ENCODE measurements around the gene RALGAPA1. TPM values are rescaled to one million over a fixed set of nuclear protein-coding genes. Genes with fewer than 3 reads are reported as not detected.

The RALGAPA1 gene
- total RNA-seq, 3 donors from 2014 or later (not counting 1 experiment from before 2014, with no cell fraction given), result 66.5 to 101 (median 90.7) TPM

DNA sequence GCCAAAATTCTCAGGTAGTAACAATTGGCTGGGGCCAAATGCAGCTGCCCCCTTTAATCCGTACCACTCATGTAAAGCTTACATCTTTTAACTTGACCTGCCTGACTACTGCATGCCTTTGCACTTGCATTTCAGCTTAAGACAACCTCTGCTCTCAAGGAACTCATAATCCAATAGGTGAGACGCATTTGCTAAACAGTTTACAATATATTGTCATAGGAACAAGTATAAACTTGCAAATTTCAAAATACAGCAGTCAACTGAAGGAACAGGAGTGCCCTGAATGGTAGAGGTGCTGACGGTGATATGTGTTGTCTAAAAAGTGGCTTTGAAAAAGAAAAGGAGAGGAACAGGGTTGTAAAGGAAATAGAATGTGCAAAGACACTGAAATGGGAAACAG, 13.4 kb upstream of the RALGAPA1 start:
- Mint-ChIP-seq H3K4me3 (no peak overlapping the region), H3K9me3 (no peaks in the 10 kb centered on the region), H3K27me3 (ENCODE audit: low read depth in 2 of 2) (no peaks in the 10 kb centered on the region), H3K4me1 (peaks cover 7 to 16% of the 10 kb centered on the region in 2 donors), H3K36me3 (no peaks in the 10 kb centered on the region), H3K27ac (no peak overlapping the region)
- ATAC-seq, result no peak
- WGBS (ENCODE audit: insufficient coverage), result 91% methylated on average over 2 of the region's 3 CpGs
- DNase-seq, result no peak
- Histone ChIP-seq H3K27ac (ENCODE audit: low read length) (no peak overlapping the region), H3K27me3 (ENCODE audit: control insufficient read depth, insufficient read depth, low read length) (no peaks in the 10 kb centered on the region), H3K36me3 (ENCODE audit: control insufficient read depth, insufficient read depth, low read length) (no peaks in the 10 kb centered on the region), H3K4me3 (ENCODE audit: low read length) (no peak overlapping the region), H3K4me1 (ENCODE audit: control insufficient read depth, insufficient read depth, low read length) (peaks cover 7% of the 10 kb centered on the region), H3K9me3 (ENCODE audit: control insufficient read depth, insufficient read depth, low read length) (no peaks in the 10 kb centered on the region)
- intact Hi-C loops (cut with micrococcal nuclease), result no loop called here
- no peak for TF ChIP-seq CTCF (IDR thresholded peaks at IDR 0.05)

- H3K36me3 Mint-ChIP-seq, result no peaks in the 10 kb centered on the region
- TF ChIP-seq CTCF (IDR thresholded peaks at IDR 0.05), result peak; percentile 57
- no peak overlapping the region for H3K27ac ChIP-seq (ENCODE audit: low read length)
- H3K4me1 ChIP-seq (ENCODE audit: control insufficient read depth, insufficient read depth, low read length), result peaks cover 4% of the 10 kb centered on the region
- no peaks in the 10 kb centered on the region for H3K9me3 Mint-ChIP-seq
- 15% methylated on average over 3 of the region's 7 CpGs for WGBS (ENCODE audit: insufficient coverage)
- H3K4me3 Mint-ChIP-seq, result no peak overlapping the region
- DNase-seq (peak in 1 of 2 donors; percentile 58), ATAC-seq (no peak)
- H3K27me3 Mint-ChIP-seq (ENCODE audit: low read depth in 2 of 2), result no peaks in the 10 kb centered on the region
- no peaks in the 10 kb centered on the region for H3K36me3 ChIP-seq (ENCODE audit: control insufficient read depth, insufficient read depth, low read length)
- no peak overlapping the region for H3K27ac Mint-ChIP-seq
- peaks cover 0 to 9% of the 10 kb centered on the region in 2 donors for H3K4me1 Mint-ChIP-seq
- no peaks in the 10 kb centered on the region for H3K9me3 ChIP-seq (ENCODE audit: control insufficient read depth, insufficient read depth, low read length)
- no peak overlapping the region for H3K4me3 ChIP-seq (ENCODE audit: low read length)
- no peaks in the 10 kb centered on the region for H3K27me3 ChIP-seq (ENCODE audit: control insufficient read depth, insufficient read depth, low read length)
- intact Hi-C loops (cut with micrococcal nuclease), result no loop called here
These were observed 12.7 kb upstream of the RALGAPA1 start for GRCh38 chr14:35821564-35822411.

DNA sequence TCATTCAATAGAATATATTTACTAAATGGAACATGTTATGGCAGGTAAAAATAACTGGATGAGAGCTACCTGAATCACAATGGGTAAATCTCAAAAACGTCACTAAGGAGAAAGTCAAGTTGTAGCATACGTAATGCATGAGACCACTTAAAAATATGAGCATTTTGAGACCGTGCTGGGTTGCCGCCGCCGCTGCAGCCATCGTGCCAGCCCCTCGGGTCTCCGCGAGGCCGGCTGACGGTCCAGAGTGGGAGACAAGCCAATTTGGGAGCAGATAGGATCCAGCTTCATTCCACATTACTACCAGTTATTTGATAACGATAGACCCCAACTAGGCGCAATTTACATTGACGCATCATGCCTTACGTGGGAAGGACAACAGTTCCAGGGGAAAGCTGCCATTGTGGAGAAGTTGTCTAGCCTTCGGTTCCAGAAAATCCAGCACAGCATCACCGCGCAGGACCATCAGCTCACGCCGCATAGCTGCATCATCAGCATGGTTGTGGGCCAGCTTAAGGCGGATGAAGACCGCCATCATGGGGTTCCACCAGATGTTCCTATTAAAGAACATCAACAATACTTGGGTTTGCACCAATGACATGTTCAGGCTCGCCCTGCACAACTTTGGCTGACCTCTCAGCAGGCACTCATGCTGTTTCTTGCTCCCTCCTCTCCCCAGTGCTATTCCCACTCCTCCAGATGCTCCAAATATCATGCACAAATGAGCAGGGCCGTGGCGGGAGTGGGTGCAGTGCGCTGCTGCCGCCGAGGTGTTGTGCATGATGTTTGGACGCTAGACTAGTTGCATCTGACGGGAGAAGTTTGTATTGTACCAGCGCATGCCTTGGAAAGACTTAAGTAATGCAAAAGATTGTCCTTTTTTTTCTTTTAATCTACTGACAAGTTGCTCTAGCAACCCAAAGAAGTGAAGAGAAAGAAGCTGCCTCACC, 10.8 kb upstream of the RALGAPA1 start:
- intact Hi-C loops (cut with micrococcal nuclease), result loop anchor here (10.0 kb wide), 1 partner anchor 55 kb away; no protein-coding TSS in a partner anchor
- Histone ChIP-seq H3K27me3 (ENCODE audit: control insufficient read depth, insufficient read depth, low read length) (no peaks in the 10 kb centered on the region), H3K27ac (ENCODE audit: low read length) (no peak overlapping the region), H3K36me3 (ENCODE audit: control insufficient read depth, insufficient read depth, low read length) (no peaks in the 10 kb centered on the region), H3K4me1 (ENCODE audit: control insufficient read depth, insufficient read depth, low read length) (no peaks in the 10 kb centered on the region), H3K4me3 (ENCODE audit: low read length) (no peak overlapping the region), H3K9me3 (ENCODE audit: control insufficient read depth, insufficient read depth, low read length) (no peaks in the 10 kb centered on the region)
- no peak for DNase-seq
- no peak overlapping the region for H3K27ac Mint-ChIP-seq
- H3K36me3 Mint-ChIP-seq, result no peaks in the 10 kb centered on the region
- H3K27me3 Mint-ChIP-seq (ENCODE audit: low read depth in 2 of 2), result no peaks in the 10 kb centered on the region
- TF ChIP-seq CTCF (IDR thresholded peaks at IDR 0.05), result no peak
- H3K4me3 Mint-ChIP-seq, result no peak overlapping the region
- H3K9me3 Mint-ChIP-seq, result no peaks in the 10 kb centered on the region
- no peak for ATAC-seq
- H3K4me1 Mint-ChIP-seq, result no peaks in the 10 kb centered on the region
- 95% methylated on average over 32 of the region's 32 CpGs for WGBS (ENCODE audit: insufficient coverage)

All from natural killer cell (primary cell).